ENCODE results near the gene GCC2. TPM values are rescaled to one million over a fixed set of nuclear protein-coding genes. Genes with fewer than 3 reads are reported as not detected.

GCC2 gene
- total and polyA plus RNA-seq, 2 of the 13 experiments (the other 11 are each of a cell fraction or from before 2014, with no cell fraction given): 17.6 to 22.5 TPM

DNA sequence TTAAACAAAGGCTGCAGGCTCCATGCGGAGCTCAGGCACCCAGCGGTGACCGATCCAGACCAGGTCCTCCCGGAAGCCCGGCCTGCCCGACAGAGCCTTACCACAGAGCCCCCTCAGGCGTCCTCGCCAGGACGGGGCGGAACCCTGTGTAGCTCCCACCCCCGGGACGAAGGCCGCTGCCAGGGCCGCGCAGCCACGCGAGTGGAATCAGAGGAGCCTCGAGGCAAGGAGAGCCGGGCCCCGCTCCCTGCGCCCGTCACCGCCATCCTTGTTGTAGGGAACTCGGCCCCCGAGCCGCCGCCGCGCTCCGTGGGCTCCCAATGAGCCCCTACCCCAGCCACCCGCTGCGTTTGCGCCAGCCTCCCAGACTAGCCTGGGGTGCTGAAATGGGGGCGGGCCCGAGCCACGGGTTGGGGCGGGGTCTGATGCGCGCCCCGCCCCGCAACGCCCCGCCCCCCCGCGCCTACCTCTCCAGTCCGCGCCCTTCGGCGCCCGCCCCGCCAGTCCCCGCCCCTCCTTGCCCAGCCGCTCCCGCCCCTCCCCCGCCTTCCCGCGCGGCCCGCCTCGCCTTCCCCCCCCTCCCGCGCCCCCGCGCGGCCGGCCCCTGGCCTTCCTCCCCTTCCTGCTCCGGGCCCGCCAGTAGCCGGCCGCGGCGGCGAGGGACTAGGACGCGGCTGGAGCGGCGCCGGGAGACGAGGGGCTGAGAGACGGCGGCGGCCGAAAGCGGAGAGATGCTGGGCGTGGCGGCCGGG is 85.0 kb downstream of the GCC2 start, which contains the start of gene LIMS1 (continued):
- TF ChIP-seq, protein P1, sequence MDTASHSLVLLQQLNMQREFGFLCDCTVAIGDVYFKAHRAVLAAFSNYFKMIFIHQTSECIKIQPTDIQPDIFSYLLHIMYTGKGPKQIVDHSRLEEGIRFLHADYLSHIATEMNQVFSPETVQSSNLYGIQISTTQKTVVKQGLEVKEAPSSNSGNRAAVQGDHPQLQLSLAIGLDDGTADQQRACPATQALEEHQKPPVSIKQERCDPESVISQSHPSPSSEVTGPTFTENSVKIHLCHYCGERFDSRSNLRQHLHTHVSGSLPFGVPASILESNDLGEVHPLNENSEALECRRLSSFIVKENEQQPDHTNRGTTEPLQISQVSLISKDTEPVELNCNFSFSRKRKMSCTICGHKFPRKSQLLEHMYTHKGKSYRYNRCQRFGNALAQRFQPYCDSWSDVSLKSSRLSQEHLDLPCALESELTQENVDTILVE (CRISPR knock-in tag; IDR thresholded peaks at IDR 0.05): no peak; the same call in none of the 2 replicates
- TF ChIP-seq RARA (CRISPR knock-in tag; IDR thresholded peaks at IDR 0.05): no peak; the same call in 1 of the 2 replicates
- TF ChIP-seq HMGA1 (CRISPR knock-in tag; conservative IDR thresholded peaks at IDR 0.05): no peak
- TF ChIP-seq ZNF335 (CRISPR knock-in tag; IDR thresholded peaks at IDR 0.05): peak; percentile 87; the same call in 1 of the 2 replicates
- no peak for TF ChIP-seq MBNL3 (CRISPR knock-in tag; conservative IDR thresholded peaks at IDR 0.05)
- no peak for TF ChIP-seq KDM6A (CRISPR knock-in tag; IDR thresholded peaks at IDR 0.05; ENCODE audit: low read depth)
- TF ChIP-seq RCOR2 (CRISPR knock-in tag; IDR thresholded peaks at IDR 0.05): no peak; the same call in 1 of the 2 replicates
- 0 out of 2 replicates have a peak, but pooled peaks have one; percentile 7 for TF ChIP-seq HOXA9 (CRISPR knock-in tag; IDR thresholded peaks at IDR 0.05; ENCODE audit: borderline replicate concordance)
- TF ChIP-seq WIZ (CRISPR knock-in tag; IDR thresholded peaks at IDR 0.05): peak; percentile 52; the same call in 1 of the 2 replicates
- TF ChIP-seq, protein P2, sequence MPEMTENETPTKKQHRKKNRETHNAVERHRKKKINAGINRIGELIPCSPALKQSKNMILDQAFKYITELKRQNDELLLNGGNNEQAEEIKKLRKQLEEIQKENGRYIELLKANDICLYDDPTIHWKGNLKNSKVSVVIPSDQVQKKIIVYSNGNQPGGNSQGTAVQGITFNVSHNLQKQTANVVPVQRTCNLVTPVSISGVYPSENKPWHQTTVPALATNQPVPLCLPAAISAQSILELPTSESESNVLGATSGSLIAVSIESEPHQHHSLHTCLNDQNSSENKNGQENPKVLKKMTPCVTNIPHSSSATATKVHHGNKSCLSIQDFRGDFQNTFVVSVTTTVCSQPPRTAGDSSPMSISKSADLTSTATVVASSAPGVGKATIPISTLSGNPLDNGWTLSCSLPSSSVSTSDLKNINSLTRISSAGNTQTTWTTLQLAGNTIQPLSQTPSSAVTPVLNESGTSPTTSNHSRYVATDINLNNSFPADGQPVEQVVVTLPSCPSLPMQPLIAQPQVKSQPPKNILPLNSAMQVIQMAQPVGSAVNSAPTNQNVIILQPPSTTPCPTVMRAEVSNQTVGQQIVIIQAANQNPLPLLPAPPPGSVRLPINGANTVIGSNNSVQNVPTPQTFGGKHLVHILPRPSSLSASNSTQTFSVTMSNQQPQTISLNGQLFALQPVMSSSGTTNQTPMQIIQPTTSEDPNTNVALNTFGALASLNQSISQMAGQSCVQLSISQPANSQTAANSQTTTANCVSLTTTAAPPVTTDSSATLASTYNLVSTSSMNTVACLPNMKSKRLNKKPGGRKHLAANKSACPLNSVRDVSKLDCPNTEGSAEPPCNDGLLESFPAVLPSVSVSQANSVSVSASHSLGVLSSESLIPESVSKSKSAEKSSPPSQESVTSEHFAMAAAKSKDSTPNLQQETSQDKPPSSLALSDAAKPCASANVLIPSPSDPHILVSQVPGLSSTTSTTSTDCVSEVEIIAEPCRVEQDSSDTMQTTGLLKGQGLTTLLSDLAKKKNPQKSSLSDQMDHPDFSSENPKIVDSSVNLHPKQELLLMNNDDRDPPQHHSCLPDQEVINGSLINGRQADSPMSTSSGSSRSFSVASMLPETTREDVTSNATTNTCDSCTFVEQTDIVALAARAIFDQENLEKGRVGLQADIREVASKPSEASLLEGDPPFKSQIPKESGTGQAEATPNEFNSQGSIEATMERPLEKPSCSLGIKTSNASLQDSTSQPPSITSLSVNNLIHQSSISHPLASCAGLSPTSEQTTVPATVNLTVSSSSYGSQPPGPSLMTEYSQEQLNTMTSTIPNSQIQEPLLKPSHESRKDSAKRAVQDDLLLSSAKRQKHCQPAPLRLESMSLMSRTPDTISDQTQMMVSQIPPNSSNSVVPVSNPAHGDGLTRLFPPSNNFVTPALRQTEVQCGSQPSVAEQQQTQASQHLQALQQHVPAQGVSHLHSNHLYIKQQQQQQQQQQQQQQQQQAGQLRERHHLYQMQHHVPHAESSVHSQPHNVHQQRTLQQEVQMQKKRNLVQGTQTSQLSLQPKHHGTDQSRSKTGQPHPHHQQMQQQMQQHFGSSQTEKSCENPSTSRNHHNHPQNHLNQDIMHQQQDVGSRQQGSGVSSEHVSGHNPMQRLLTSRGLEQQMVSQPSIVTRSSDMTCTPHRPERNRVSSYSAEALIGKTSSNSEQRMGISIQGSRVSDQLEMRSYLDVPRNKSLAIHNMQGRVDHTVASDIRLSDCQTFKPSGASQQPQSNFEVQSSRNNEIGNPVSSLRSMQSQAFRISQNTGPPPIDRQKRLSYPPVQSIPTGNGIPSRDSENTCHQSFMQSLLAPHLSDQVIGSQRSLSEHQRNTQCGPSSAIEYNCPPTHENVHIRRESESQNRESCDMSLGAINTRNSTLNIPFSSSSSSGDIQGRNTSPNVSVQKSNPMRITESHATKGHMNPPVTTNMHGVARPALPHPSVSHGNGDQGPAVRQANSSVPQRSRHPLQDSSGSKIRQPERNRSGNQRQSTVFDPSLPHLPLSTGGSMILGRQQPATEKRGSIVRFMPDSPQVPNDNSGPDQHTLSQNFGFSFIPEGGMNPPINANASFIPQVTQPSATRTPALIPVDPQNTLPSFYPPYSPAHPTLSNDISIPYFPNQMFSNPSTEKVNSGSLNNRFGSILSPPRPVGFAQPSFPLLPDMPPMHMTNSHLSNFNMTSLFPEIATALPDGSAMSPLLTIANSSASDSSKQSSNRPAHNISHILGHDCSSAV (CRISPR knock-in tag; IDR thresholded peaks at IDR 0.05; ENCODE audit: borderline replicate concordance): no peak
- TF ChIP-seq, protein P3, sequence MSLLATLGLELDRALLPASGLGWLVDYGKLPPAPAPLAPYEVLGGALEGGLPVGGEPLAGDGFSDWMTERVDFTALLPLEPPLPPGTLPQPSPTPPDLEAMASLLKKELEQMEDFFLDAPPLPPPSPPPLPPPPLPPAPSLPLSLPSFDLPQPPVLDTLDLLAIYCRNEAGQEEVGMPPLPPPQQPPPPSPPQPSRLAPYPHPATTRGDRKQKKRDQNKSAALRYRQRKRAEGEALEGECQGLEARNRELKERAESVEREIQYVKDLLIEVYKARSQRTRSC (CRISPR knock-in tag; IDR thresholded peaks at IDR 0.05; ENCODE audit: low read depth): no peak
- peak; percentile 95 for TF ChIP-seq ZNF234 (CRISPR knock-in tag; conservative IDR thresholded peaks at IDR 0.05)
- peak; percentile 79 for TF ChIP-seq PHF20 (CRISPR knock-in tag; IDR thresholded peaks at IDR 0.05)
- peak; percentile 94; the same call in 1 of the 2 replicates for TF ChIP-seq ZNF614 (CRISPR knock-in tag; IDR thresholded peaks at IDR 0.05; ENCODE audit: borderline replicate concordance)
- TF ChIP-seq ATF1 (CRISPR knock-in tag; IDR thresholded peaks at IDR 0.05): no peak
- no peak for TF ChIP-seq ZEB1 (IDR thresholded peaks at IDR 0.05; ENCODE audit: insufficient replicate concordance, low read depth)
- peak; percentile 33; the same call in 1 of the 2 replicates for TF ChIP-seq ESRRA (CRISPR knock-in tag; IDR thresholded peaks at IDR 0.05; ENCODE audit: low read depth)
- TF ChIP-seq, protein P4, sequence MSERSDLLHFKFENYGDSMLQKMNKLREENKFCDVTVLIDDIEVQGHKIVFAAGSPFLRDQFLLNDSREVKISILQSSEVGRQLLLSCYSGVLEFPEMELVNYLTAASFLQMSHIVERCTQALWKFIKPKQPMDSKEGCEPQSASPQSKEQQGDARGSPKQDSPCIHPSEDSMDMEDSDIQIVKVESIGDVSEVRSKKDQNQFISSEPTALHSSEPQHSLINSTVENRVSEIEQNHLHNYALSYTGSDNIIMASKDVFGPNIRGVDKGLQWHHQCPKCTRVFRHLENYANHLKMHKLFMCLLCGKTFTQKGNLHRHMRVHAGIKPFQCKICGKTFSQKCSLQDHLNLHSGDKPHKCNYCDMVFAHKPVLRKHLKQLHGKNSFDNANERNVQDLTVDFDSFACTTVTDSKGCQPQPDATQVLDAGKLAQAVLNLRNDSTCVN (CRISPR knock-in tag; IDR thresholded peaks at IDR 0.05; ENCODE audit: borderline replicate concordance): peak; percentile 68
- peak; percentile 2; the same call in 1 of the 2 replicates for TF ChIP-seq KDM5A (IDR thresholded peaks at IDR 0.05; ENCODE audit: borderline replicate concordance, low read length)
